ENCODE measurements around the gene ARID4A. TPM values are rescaled to one million over a fixed set of nuclear protein-coding genes. Genes with fewer than 3 reads are reported as not detected.

ARID4A gene
- polyA plus RNA-seq, 2 of the 4 experiments (the other 2 are of a cell fraction), result 9.0 to 15.1 TPM

GRCh38 chr14:58278177-58278576 lies 20.2 kb upstream of the ARID4A start:
- no peak overlapping the region for H3K4me2 ChIP-seq
- FAIRE-seq (no peak), DNase-seq (ENCODE audit: low read depth in 1 of 2, low spot score in 1 of 2) (no peak), ATAC-seq (no peak)
- WGBS (ENCODE audit: missing lambda C conversion rate), result 96% methylated on average over 8 of the region's 8 CpGs
- ChIA-PET CTCF (interaction anchor here (0.6 kb wide), 3 partner anchors 34 to 72 kb away, joined by 3 read pairs; partner anchors contain the start of gene PSMA3), POLR2A (interaction anchor here (0.6 kb wide), 1 partner anchor 20 kb away, joined by 3 read pairs; the partner anchor contains the start of gene ARID4A)
- H3K27ac ChIP-seq, result no peak overlapping the region
- H3K9me3 ChIP-seq, result no peaks in the 10 kb centered on the region
- H3K4me3 ChIP-seq, result no peak overlapping the region
- TF ChIP-seq RARB (CRISPR knock-in tag; IDR thresholded peaks at IDR 0.05) (no peak), FOSL2 (IDR thresholded peaks at IDR 0.05) (no peak), FOSL2 (CRISPR knock-in tag; IDR thresholded peaks at IDR 0.05) (no peak), CHD4 (IDR thresholded peaks at IDR 0.05; ENCODE audit: borderline replicate concordance) (no peak), ZFP36 (IDR thresholded peaks at IDR 0.05; ENCODE audit: borderline replicate concordance, partially characterized antibody) (no peak), ZC3H11A (IDR thresholded peaks at IDR 0.05) (no peak), MAZ (IDR thresholded peaks at IDR 0.05; ENCODE audit: borderline replicate concordance, low read depth, low read length) (no peak), MYC (IDR thresholded peaks at IDR 0.05; ENCODE audit: borderline replicate concordance, low read length) (no peak), HMGXB4 (CRISPR knock-in tag; IDR thresholded peaks at IDR 0.05; ENCODE audit: borderline replicate concordance) (no peak), MAFK (IDR thresholded peaks at IDR 0.05; ENCODE audit: partially characterized antibody) (no peak), ATOH8 (CRISPR knock-in tag; IDR thresholded peaks at IDR 0.05; ENCODE audit: low read depth) (no peak), CBX2 (IDR thresholded peaks at IDR 0.05; ENCODE audit: borderline replicate concordance, low read depth) (no peak), POLR2AphosphoS2 (conservative IDR thresholded peaks at IDR 0.05; ENCODE audit: low read length) (no peak), CHD2 (IDR thresholded peaks at IDR 0.05; ENCODE audit: low read length, partially characterized antibody) (no peak), ZSCAN20 (CRISPR knock-in tag; IDR thresholded peaks at IDR 0.05) (no peak), CBX8 (IDR thresholded peaks at IDR 0.05) (no peak), KDM1A (IDR thresholded peaks at IDR 0.05; ENCODE audit: low read depth) (no peak), CEBPB (IDR thresholded peaks at IDR 0.05) (no peak), JUNB (IDR thresholded peaks at IDR 0.05) (no peak)
- peaks cover 47% of the 10 kb centered on the region for H3K4me1 ChIP-seq

- peak overlapping the region; percentile 64 for H3K4me2 ChIP-seq
- no peak for FAIRE-seq
- no peak overlapping the region for H3K4me3 ChIP-seq
- DNase-seq (ENCODE audit: low read depth in 1 of 2, low spot score in 1 of 2), result peak; percentile 28 to 72
- CTCF ChIA-PET, result interaction anchor here (1.3 kb wide), 1 partner anchor 36 kb away, joined by 3 read pairs; the partner anchor contains the start of gene PSMA3
- no peaks in the 10 kb centered on the region for H3K9me3 ChIP-seq
- peaks cover 52% of the 10 kb centered on the region for H3K4me1 ChIP-seq
- POLR2A ChIA-PET, result interaction anchor here (2.6 kb wide), 1 partner anchor 17 kb away, joined by 9 read pairs; the partner anchor contains the start of gene ARID4A
- ATAC-seq, result peak; percentile 65 to 69; a peak in 5 of 6 replicates
- no peak for TF ChIP-seq ESRRA (IDR thresholded peaks at IDR 0.05; ENCODE audit: borderline replicate concordance, low read length)
- no peak for TF ChIP-seq EHF (CRISPR knock-in tag; IDR thresholded peaks at IDR 0.05)
- TF ChIP-seq FOXS1 (CRISPR knock-in tag; IDR thresholded peaks at IDR 0.05), result no peak
- no peak for TF ChIP-seq CHD2 (IDR thresholded peaks at IDR 0.05; ENCODE audit: low read length, partially characterized antibody)
- no peak for TF ChIP-seq RNF2 (IDR thresholded peaks at IDR 0.05; ENCODE audit: borderline replicate concordance, low read depth)
- no peak for TF ChIP-seq NPAS2 (CRISPR knock-in tag; IDR thresholded peaks at IDR 0.05; ENCODE audit: borderline replicate concordance)
- peak overlapping the region; percentile 4 to 62; a peak in 4 of 6 replicates for H3K27ac ChIP-seq
- 44% methylated on average over 4 of the region's 4 CpGs for WGBS (ENCODE audit: missing lambda C conversion rate)
Observed at GRCh38 chr14:58280954-58281787, 17.2 kb upstream of the ARID4A start.
